Non-pigmented ciliary epithelial cell (primary cell): ENCODE results near the gene DDHD1.

Experiments
- DNase-seq: peaks from one replicate; pipeline ENCODE4 v3.0.0-alpha.2; 2010; ENCODE audit warnings: low read depth

Gene DDHD1

GRCh38 chr14:52988139-52988538, 165.0 kb downstream of the DDHD1 start:
- DNase-seq = no peak

GRCh38 chr14:52987514-52987913, 165.6 kb downstream of the DDHD1 start:
- DNase-seq = no peak

- DNase-seq = no peak
Observed at GRCh38 chr14:52987042-52987441, 166.1 kb downstream of the DDHD1 start.
